Breast epithelium (tissue), 3 donors: ENCODE results near the gene IRGQ.

Experiments used
- POLR2A ChIP-seq: fragments of 450-650 bp; IDR thresholded peaks from one replicate; pipeline ENCODE4 v1.6.1; 2016; ENCODE audit warnings: antibody characterized with exemption, mild to moderate bottlenecking, moderate library complexity
- POLR2AphosphoS5 ChIP-seq, 3 donors: sonication (generic); formaldehyde crosslinking; IDR thresholded peaks; one replicate each; pipeline ENCODE4 v1.6.1; 2017; ENCODE audit warnings: antibody characterized with exemption in 3 of 3
- TF ChIP-seq, protein P1 (sequence below), 3 donors: fragments of 450-650 bp; IDR thresholded peaks; one replicate each; pipeline ENCODE4 v1.5.1; 2016 to 2017; ENCODE audit warnings: antibody characterized with exemption in 3 of 3, mild to moderate bottlenecking in 3 of 3, moderate library complexity in 3 of 3

- TF ChIP-seq, protein P1, sequence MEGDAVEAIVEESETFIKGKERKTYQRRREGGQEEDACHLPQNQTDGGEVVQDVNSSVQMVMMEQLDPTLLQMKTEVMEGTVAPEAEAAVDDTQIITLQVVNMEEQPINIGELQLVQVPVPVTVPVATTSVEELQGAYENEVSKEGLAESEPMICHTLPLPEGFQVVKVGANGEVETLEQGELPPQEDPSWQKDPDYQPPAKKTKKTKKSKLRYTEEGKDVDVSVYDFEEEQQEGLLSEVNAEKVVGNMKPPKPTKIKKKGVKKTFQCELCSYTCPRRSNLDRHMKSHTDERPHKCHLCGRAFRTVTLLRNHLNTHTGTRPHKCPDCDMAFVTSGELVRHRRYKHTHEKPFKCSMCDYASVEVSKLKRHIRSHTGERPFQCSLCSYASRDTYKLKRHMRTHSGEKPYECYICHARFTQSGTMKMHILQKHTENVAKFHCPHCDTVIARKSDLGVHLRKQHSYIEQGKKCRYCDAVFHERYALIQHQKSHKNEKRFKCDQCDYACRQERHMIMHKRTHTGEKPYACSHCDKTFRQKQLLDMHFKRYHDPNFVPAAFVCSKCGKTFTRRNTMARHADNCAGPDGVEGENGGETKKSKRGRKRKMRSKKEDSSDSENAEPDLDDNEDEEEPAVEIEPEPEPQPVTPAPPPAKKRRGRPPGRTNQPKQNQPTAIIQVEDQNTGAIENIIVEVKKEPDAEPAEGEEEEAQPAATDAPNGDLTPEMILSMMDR (IDR thresholded peaks at IDR 0.05): no peak
- no peak for TF ChIP-seq POLR2AphosphoS5 (IDR thresholded peaks at IDR 0.05)
- no peak for TF ChIP-seq POLR2A
Measured at GRCh38 chr19:43625918-43626579, 30.1 kb upstream of the IRGQ start.
